K562 (cell line): ENCODE measurements around the gene CCP110. TPM values are rescaled to one million over a fixed set of nuclear protein-coding genes. Genes with fewer than 3 reads are reported as not detected.

ENCODE experiments used
- ATF7 ChIP-seq: fragments of 450-650 bp; IDR thresholded peaks from 2 replicates; pipeline ENCODE4 v1.7.1; 2014; ENCODE audit warnings: mild to moderate bottlenecking, moderate library complexity
- CXXC5 ChIP-seq: fragments of 250-450 bp; sonication (Bioruptor Pico); IDR thresholded peaks from 2 replicates; pipeline ENCODE4 v1.8.0; 2022; ENCODE audit warnings: inconsistent platforms, mild to moderate bottlenecking, moderate library complexity
- EP300 ChIP-seq: IDR thresholded peaks from 2 replicates; pipeline ENCODE4 v1.6.1; 2012; ENCODE audit warnings: low read length, improper control_type of control experiment
- ETV6 ChIP-seq, 3 experiments: fragments of 150-350 bp in 1 of 3; sonication (generic) in 1 of 3; formaldehyde crosslinking in 1 of 3; IDR thresholded peaks; 2 replicates each; pipeline versions ENCODE4 v1.6.1 to v1.8.0; 2014 to 2022; ENCODE audit warnings: borderline replicate concordance in 2 of 3, low read depth in 2 of 3, antibody characterized with exemption in 1 of 3, low read length in 1 of 3, mild to moderate bottlenecking in 1 of 3, missing genetic modification reagents in 1 of 3
- MTA3 ChIP-seq: fragments of 450-650 bp; formaldehyde crosslinking; IDR thresholded peaks from 2 replicates; pipeline ENCODE4 v1.6.1; 2017; ENCODE audit warnings: mild to moderate bottlenecking, borderline replicate concordance
- MYBL2 ChIP-seq, 2 experiments: fragments of 450-650 bp in 1 of 2; sonication (generic) in 1 of 2; formaldehyde crosslinking in 1 of 2; IDR thresholded peaks; 2 replicates each; pipeline versions ENCODE4 v1.6.1 to v1.8.1; 2017 to 2022; ENCODE audit warnings: borderline replicate concordance in 1 of 2, inconsistent platforms in 1 of 2, low read depth in 1 of 2, mild to moderate bottlenecking in 1 of 2, missing genetic modification reagents in 1 of 2, moderate library complexity in 1 of 2
- RAD21 ChIP-seq, 2 experiments: fragments of 250-450 bp in 1 of 2; fragments of 450-650 bp in 1 of 2; sonication (Bioruptor Pico) in 1 of 2; formaldehyde crosslinking in 1 of 2; IDR thresholded peaks in 1 of 2; conservative IDR thresholded peaks in 1 of 2; 2 replicates each; pipeline versions ENCODE4 v1.4.0 to v1.8.0; 2020 to 2022; ENCODE audit warnings: mild to moderate bottlenecking in 2 of 2, moderate library complexity in 1 of 2
- SAFB2 ChIP-seq: fragments of 200-400 bp; formaldehyde crosslinking; IDR thresholded peaks from 2 replicates; pipeline ENCODE4 v1.6.1; 2018; ENCODE audit warnings: borderline replicate concordance, low read length, low read depth, moderate library complexity; ENCODE audit not compliant: severe bottlenecking
- SAP30 ChIP-seq: fragments of 200-600 bp; sonication (generic); IDR thresholded peaks from 2 replicates; pipeline ENCODE4 v1.6.1; 2012; ENCODE audit warnings: borderline replicate concordance, low read depth, mild to moderate bottlenecking, moderate library complexity, low read length, control low read depth, inconsistent platforms; ENCODE audit not compliant: insufficient read depth, poor library complexity, severe bottlenecking
- SMAD2 ChIP-seq: fragments of 150-350 bp; IDR thresholded peaks from 2 replicates; pipeline ENCODE4 v1.6.1; 2014; ENCODE audit warnings: low read depth, mild to moderate bottlenecking, low read length
- TAF1 ChIP-seq: IDR thresholded peaks from 2 replicates; pipeline ENCODE4 v1.6.1; 2011; ENCODE audit warnings: mild to moderate bottlenecking, low read length, moderate library complexity; ENCODE audit not compliant: insufficient read depth, control insufficient read depth, severe bottlenecking; ENCODE audit errors: extremely low read depth
- ZNF146 ChIP-seq: IDR thresholded peaks from one replicate; pipeline ENCODE4 v1.6.1; 2018; ENCODE audit warnings: missing compliant biosample characterization; ENCODE audit not compliant: unreplicated experiment
- ZNF766 ChIP-seq: fragments of 200-800 bp; sonication (Bioruptor generic); conservative IDR thresholded peaks from 2 replicates; pipeline ENCODE4 v1.6.1; 2016; ENCODE audit warnings: missing genetic modification characterization, missing compliant biosample characterization
- polyA plus RNA-seq, 8 experiments: library from polyadenylated mRNA; depleted of rRNA in 4 of 8; stranded (reverse) in 5 of 8; unstranded in 3 of 8; fragments of >200 nt; fragmentation: Nextera tagmentation in 2 of 8; fragmentation: Illumina TruSeq in 1 of 8; extraction: Ambion mirVana in 2 of 8; extraction: Trizol in 1 of 8; gene quantifications; 2 replicates each; pipeline versions ENCODE4 v1.2.1 to v1.2.3, GENCODE V29; 2011 to 2014; ENCODE audit warnings: inconsistent platforms in 1 of 8, missing spikeins in 1 of 8
- total RNA-seq, 7 experiments: library from RNA; depleted of rRNA in 6 of 7; stranded (reverse); fragments of >200 nt in 6 of 7; fragmentation: Illumina TruSeq in 2 of 7; extraction: Trizol in 2 of 7; gene quantifications; 2 replicates each; pipeline versions ENCODE4 v1.2.1 to v1.2.3, GENCODE V29; 2011 to 2021; ENCODE audit warnings: low replicate concordance in 1 of 7
- TF ChIP-seq, protein P1 (sequence below): fragments of 450-650 bp; IDR thresholded peaks from 2 replicates; pipeline ENCODE4 v1.6.1; 2016; ENCODE audit warnings: low read depth
- TF ChIP-seq, protein P2 (sequence below): fragments of 200-800 bp; sonication (Bioruptor generic); IDR thresholded peaks from 2 replicates; pipeline ENCODE4 v1.6.1; 2017; ENCODE audit warnings: missing genetic modification characterization, missing compliant biosample characterization

The CCP110 gene
- total and polyA plus RNA-seq, 9 of the 15 experiments (the other 6 are each of a cell fraction or from before 2014, with no cell fraction given), result 3.5 to 16.1 (median 12.1) TPM

DNA sequence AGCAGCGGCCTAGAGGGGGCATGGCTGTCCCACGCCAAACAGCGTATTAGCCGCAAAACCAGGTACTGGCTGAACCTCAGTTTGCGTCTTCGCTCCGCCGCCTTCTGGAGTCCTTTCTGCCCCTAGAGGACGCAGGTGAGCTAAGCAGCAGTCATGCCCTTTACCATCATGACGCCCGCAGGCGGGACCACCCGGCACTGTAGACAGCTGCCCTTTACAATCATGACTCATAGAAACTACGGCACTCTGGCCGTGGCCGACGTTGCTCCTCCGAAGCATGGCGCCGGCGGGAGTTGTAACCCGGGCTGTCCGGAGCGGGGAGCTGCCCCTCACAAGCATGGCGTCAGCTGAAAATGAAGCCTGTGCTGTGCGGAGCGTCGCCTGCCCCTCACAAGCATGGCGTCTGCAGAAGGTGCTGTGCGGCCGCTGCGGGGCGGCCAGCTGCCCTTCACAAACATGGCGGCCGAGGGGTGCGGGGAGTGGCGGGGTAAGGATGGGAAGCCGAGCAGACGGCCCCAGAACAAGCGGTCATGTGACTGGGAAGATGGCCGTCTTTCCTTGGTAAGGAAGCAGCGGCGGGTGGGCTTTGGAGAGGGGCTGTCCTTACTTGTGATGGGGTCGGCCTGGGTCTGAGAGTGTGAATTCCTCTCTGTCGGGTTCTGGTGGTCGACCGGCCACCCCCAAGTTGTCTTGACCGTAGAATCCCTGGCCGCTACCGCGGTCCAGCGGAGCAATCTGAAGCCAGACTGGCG is 31.6 kb downstream of the CCP110 start, which contains the start of gene VPS35L (continued):
- TF ChIP-seq, protein P1, sequence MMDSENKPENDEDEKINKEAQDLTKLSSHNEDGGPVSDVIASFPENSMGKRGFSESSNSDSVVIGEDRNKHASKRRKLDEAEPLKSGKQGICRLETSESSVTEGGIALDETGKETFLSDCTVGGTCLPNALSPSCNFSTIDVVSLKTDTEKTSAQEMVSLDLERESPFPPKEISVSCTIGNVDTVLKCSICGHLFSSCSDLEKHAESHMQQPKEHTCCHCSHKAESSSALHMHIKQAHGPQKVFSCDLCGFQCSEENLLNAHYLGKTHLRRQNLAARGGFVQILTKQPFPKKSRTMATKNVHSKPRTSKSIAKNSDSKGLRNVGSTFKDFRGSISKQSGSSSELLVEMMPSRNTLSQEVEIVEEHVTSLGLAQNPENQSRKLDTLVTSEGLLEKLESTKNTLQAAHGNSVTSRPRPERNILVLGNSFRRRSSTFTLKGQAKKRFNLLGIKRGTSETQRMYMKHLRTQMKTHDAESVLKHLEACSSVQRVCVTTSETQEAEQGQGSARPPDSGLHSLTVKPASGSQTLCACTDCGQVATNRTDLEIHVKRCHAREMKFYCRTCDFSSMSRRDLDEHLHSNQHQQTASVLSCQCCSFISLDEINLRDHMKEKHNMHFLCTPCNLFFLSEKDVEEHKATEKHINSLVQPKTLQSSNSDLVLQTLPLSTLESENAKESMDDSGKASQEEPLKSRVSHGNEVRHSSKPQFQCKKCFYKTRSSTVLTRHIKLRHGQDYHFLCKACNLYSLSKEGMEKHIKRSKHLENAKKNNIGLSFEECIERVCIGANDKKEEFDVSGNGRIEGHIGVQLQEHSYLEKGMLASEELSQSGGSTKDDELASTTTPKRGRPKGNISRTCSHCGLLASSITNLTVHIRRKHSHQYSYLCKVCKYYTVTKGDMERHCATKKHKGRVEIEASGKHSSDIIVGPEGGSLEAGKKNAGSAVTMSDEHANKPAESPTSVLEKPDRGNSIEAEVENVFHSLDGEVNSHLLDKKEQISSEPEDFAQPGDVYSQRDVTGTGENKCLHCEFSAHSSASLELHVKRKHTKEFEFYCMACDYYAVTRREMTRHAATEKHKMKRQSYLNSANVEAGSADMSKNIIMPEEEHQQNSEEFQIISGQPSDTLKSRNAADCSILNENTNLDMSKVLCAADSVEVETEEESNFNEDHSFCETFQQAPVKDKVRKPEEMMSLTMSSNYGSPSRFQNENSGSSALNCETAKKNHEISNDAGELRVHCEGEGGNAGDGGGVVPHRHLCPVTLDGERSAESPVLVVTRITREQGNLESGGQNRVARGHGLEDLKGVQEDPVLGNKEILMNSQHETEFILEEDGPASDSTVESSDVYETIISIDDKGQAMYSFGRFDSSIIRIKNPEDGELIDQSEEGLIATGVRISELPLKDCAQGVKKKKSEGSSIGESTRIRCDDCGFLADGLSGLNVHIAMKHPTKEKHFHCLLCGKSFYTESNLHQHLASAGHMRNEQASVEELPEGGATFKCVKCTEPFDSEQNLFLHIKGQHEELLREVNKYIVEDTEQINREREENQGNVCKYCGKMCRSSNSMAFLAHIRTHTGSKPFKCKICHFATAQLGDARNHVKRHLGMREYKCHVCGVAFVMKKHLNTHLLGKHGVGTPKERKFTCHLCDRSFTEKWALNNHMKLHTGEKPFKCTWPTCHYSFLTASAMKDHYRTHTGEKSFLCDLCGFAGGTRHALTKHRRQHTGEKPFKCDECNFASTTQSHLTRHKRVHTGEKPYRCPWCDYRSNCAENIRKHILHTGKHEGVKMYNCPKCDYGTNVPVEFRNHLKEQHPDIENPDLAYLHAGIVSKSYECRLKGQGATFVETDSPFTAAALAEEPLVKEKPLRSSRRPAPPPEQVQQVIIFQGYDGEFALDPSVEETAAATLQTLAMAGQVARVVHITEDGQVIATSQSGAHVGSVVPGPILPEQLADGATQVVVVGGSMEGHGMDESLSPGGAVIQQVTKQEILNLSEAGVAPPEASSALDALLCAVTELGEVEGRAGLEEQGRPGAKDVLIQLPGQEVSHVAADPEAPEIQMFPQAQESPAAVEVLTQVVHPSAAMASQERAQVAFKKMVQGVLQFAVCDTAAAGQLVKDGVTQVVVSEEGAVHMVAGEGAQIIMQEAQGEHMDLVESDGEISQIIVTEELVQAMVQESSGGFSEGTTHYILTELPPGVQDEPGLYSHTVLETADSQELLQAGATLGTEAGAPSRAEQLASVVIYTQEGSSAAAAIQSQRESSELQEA, result peak; percentile 66
- peak; percentile 64; the same call in 1 of the 2 replicates for TF ChIP-seq MTA3
- TF ChIP-seq ETV6 (IDR thresholded peaks at IDR 0.05; ENCODE audit: borderline replicate concordance in 1 of 2, low read depth in 2 of 2, low read length in 1 of 2), result 0 out of 4 replicates have a peak, but pooled peaks of 1 of the 2 experiments have one; percentile 18
- no peak for TF ChIP-seq ETV6 (CRISPR knock-in tag; IDR thresholded peaks at IDR 0.05; ENCODE audit: borderline replicate concordance)
- no peak for TF ChIP-seq SAFB2
- TF ChIP-seq MYBL2 (IDR thresholded peaks at IDR 0.05; ENCODE audit: low read depth), result peak; percentile 55
- no peak for TF ChIP-seq MYBL2 (CRISPR knock-in tag; IDR thresholded peaks at IDR 0.05; ENCODE audit: borderline replicate concordance)
- peak; percentile 79; the same call in 1 of the 2 replicates for TF ChIP-seq ATF7
- no peak for TF ChIP-seq ZNF146 (CRISPR knock-in tag)
- peak in 1 of 2 experiments; percentile 22; a peak in 2 of 4 replicates for TF ChIP-seq RAD21 (CRISPR knock-in tag; conservative IDR thresholded peaks at IDR 0.05 in 1 of 2, IDR thresholded peaks at IDR 0.05 in 1 of 2)
- peak; percentile 79 for TF ChIP-seq TAF1
- TF ChIP-seq SMAD2, result no peak
- TF ChIP-seq CXXC5 (CRISPR knock-in tag), result peak; percentile 83
- peak; percentile 90 for TF ChIP-seq ZNF766 (CRISPR knock-in tag)
- TF ChIP-seq SAP30, result peak; percentile 81
- TF ChIP-seq EP300, result 0 out of 2 replicates have a peak, but pooled peaks have one; percentile 4
- TF ChIP-seq, protein P2, sequence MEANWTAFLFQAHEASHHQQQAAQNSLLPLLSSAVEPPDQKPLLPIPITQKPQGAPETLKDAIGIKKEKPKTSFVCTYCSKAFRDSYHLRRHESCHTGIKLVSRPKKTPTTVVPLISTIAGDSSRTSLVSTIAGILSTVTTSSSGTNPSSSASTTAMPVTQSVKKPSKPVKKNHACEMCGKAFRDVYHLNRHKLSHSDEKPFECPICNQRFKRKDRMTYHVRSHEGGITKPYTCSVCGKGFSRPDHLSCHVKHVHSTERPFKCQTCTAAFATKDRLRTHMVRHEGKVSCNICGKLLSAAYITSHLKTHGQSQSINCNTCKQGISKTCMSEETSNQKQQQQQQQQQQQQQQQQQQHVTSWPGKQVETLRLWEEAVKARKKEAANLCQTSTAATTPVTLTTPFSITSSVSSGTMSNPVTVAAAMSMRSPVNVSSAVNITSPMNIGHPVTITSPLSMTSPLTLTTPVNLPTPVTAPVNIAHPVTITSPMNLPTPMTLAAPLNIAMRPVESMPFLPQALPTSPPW (CRISPR knock-in tag), result peak; percentile 67
